AG20443 (cell line): ENCODE data around the gene TNFRSF6B.
A peak's percentile ranks its signal among the peaks of the same experiment; 100 is the strongest.
"Not testable (repeated sequence)": the region's sequence is repeated elsewhere in the genome, so short reads cannot be mapped to it uniquely, and the experiment has no call there.

Source experiments
- DNase-seq: peaks from one replicate; pipeline ENCODE4 v3.0.0; 2012; ENCODE audit warnings: low spot score, mixed read lengths

The TNFRSF6B gene

GRCh38 chr20:63662813-63663189 lies 33.7 kb upstream of the TNFRSF6B start:
- DNase-seq: no peak

- DNase-seq: no peak
Measured at GRCh38 chr20:63663332-63664066, 33.0 kb upstream of the TNFRSF6B start.

DNA sequence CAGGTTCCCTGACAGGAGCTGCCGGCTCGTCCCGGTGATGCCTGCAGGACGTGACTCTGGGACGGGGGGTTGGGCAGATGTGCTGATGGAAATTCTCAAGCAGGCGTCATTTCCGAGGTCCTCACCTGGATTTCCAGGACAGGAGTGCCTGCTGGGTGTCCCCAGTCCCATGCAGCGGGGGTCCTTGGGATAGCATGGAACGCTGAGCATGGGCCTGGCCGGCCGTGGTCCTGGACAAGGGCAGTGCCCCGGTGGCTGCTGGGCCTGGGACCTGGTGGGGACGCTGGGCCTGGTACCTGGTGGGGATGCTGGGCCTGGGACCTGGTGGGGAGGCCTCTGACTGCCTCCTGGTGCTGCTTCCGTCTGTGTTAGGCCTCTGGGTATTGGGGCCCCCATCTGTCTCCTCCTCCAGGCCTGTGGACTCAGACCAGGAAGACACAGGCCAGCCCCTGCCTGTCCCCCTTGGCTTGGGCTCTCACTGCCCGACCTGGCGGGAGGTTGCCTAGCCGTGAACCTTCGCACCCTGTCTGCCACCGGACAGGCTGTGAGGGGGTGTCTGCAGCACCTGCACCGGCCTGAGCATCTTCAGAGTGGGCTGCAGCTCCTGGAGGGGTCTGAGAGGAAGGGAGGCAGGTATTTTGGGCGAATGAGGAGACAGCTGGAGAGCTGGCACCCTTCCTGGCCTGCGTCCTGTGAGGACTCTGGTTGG lies 32.2 kb upstream of the TNFRSF6B start:
- no peak for DNase-seq

DNA sequence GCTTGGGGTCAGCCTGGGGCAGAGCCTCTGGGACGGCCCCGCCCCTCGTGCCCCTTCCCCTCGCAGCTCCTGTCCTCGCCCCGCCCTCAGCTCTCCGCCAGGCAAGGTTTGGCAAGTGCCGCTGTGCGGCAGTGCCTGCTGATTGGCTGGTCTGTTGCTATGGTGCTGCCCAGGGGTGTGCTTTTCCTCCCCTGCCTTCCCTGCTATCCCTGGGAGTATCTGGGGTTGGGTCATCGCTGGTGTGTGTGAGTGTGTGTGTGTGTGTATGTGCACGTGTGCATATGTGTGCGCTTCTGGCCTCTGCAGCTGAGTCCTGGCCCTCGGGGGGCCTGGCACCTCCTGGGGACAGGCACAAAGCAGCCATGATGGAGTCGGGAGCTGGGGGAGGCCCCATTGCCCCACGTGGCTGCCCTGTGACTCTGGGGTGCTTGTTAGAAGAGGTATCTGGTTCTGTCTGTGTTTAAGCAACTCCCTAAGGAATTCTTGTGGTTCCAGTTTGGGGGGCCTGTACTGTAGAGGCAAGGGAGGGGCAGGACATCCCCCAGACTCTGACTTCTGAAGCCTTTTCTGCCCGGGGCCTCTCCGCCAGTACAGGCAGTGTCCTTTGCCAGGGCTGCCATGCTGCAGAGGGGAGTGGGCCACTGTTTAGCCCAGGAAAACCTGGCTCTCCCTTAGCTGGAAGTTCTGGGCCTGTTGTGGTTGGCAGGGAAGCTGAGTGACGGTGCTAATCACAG lies 31.4 kb upstream of the TNFRSF6B start:
- no peak for DNase-seq

DNA sequence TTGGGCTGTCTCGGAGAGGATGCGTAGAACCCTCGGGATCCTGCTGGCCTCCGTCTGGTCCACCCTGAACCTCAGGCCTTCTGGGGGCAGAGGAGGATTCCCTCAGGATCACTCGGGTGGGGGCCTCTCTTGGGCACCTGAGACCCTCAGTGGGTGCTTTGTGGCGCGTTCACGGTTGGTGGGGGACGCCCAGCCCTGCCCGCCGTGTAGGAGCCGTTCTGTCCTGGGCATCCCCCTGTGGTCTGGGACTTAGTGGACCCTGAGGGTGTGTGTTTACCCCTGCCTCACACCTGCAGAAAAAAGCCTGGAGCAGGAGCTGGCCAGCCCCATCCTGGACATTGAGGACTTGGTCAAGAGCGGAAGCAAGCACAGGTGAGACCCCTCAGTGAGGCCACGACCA lies 30.7 kb upstream of the TNFRSF6B start:
- no peak for DNase-seq

DNA sequence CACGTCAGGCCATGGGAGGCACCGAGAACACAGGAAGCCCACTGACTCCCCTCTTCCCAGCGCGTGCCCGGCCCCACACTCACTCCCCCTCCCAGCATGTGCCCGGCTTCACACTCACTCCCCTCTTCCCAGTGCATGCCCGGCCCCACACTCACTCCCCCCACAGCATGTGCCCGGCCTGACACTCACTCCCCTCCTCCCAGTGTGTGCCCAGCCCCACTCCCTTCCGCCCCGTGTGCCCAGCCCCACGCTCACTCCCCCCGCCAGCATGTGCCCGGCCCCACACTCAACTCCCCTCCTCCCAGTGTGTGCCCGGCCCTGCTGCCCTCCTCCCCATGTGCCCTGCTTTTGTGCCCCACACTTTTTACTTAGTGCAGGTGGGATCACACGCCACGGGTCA lies 28.6 kb upstream of the TNFRSF6B start:
- DNase-seq: no peak

GRCh38 chr20:63668351-63668750 lies 28.1 kb upstream of the TNFRSF6B start:
- no peak for DNase-seq

- not testable (repeated sequence) for DNase-seq
Measured at GRCh38 chr20:63671695-63672094, 24.8 kb upstream of the TNFRSF6B start.

GRCh38 chr20:63672666-63673065 lies 23.8 kb upstream of the TNFRSF6B start:
- no peak for DNase-seq

DNA sequence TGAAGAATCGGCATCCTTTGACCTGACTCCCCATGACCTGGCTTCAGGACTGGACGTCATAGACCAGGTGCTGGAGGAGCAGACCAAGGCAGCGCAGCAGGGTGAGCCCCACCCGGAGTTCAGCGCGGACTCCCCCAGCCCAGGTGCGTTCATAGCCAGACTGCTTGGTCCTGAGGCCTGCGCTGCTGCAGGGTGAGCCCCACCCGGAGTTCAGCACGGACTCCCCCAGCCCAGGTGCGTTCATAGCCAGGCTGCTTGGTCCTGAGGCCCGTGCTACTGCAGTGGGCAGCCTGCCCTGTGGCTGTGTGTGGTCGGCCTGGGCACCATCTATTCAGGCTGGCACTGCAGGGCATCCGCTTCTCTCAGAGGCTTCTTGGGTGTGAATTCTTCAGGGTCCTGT lies 22.5 kb upstream of the TNFRSF6B start:
- DNase-seq: no peak

GRCh38 chr20:63675681-63676368 lies 20.6 kb upstream of the TNFRSF6B start:
- DNase-seq: no peak

GRCh38 chr20:63678071-63678470 lies 18.4 kb upstream of the TNFRSF6B start:
- no peak for DNase-seq

DNA sequence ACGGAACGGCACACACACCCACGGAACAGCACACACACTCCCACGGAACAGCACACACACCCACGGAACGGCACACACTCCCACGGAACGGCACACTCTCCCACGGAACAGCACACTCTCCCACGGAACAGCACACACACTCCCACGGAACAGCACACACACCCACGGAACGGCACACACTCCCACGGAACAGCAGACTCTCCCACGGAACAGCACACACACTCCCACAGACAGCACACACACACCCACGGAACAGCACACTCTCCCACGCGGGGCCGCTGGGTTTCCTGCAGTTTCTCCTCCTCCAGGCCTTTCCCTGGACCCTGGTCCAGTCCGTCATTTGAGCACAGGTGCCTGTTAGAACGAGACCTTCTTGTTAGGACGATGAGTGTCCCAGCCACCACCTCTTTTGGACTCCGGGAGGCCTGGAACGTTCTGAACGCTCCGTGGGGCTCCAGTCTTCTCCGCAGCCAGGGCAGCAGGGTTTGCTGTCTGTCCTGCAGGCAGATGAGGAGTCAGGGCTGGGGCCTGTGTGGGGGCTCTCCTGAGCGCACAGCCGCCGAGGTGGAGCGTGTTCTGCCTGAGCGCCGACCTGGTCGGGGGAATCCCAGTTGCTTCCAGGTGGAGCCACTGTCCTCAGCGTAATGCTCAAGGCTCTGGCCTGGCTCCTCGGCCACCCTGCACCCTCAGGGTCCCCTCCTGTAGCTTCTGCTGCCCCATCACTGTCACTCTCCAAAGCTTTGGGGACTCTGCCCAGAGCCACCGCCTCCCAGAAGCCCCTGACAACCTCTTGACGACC lies 17.6 kb upstream of the TNFRSF6B start:
- no peak for DNase-seq

DNA sequence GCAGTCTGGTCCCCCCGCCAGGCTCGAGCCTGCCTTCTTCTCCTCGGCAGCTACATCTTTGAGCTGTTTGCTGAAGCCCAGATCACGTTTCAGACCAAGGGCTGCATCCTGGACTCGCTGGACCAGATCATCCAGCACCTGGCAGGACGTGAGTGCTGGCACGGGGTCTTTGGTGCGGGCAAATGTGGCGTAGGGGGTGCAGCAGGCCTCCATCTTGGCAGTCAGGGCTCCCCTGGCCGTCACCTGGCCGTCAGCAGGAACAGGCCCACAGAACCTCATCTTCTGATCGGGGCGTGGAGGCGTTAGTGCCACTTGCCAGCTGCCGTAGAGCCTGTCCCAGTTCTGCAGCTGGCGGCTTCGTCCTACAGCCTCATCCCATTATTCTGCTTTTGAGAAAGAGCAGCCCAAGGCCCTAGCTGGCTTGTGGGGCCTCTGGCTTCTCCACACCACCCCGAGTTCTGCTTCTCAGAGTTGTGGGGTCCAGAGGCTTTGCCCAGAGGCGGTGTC lies 16.6 kb upstream of the TNFRSF6B start:
- no peak for DNase-seq

DNA sequence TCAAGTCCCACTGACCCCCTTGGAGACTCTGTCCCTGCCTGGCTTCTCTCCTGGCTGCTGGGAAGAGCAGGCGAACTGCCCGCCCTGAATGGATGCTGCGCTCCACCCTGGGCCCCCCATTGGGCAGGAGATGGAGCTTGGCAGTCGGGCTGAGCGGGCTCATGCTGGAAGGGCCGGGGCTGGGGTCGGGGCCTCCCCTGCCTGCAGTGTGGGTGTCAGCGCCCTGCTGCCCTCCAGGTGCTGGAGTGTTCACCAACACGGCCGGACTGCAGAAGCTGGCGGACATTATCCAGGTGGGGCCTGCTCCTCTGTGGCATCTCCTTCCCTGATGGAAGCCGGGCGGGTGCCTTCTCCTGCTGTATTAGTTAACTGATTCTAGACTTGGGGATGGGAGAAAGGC lies 16.0 kb upstream of the TNFRSF6B start:
- DNase-seq: no peak

DNA sequence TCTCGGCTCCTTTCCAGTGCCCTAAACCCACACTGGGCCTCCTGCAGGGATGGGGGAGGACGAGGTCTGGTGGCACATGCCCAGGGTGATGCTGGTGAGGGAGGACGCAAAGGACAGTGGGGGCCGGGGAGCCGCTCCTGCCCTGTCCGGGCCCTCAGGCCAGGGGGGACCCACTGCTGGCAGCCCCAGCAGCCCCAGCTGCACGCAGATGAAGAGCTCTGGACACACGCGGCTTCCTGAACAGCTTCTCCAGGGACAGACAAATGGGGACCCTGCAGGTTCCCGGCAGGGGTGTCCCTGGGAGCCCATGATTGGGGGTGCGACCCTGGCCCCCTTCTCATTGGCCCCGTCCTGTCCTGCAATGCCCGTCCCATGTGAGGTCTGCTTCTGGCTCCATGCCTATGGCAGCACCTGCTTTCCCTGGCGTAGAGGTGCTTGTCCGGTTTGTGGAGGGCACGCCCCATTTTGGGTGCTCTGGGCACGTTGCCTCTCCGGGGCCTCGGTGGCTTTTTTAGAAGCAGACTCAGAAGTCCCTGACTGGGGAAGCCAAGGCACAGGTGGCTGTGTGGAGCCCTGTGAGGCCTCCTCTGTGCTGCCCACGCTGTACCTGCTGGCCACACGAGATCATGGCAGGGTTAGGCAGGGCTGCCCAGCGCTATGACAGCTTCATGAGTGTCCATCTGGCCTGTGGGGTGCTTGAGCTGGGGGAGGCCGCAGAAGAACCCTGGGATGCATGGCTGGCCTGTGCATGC lies 15.4 kb upstream of the TNFRSF6B start:
- no peak for DNase-seq

DNA sequence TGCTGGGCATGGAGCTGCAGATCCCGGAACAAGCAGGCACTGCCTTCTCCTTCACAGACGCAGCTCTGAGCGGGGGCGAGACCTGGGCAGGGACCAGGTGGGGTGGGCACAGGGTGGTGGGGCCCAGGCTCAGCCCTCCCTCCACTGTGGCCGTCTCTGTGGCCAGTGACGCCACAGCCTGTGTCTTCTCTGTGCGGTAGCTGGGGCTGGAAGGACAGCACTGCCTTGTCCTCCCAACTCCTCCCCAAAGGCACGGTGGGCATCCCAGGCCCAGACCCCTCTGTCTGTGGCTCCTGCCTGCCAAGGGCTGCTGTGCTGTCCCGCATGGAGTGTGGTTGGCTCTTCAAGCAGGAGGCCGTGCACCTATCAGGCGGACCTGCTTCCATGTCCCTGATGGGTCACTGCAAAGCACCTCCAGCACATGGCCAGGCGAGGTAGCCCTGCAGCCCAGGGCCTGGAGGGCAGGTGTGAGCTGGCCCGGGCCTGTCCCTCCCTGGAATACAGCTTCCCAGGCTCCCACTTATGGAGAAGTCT lies 14.8 kb upstream of the TNFRSF6B start:
- DNase-seq: no peak

- peak; percentile 92 for DNase-seq
Measured at GRCh38 chr20:63682384-63683139, 13.9 kb upstream of the TNFRSF6B start.

DNA sequence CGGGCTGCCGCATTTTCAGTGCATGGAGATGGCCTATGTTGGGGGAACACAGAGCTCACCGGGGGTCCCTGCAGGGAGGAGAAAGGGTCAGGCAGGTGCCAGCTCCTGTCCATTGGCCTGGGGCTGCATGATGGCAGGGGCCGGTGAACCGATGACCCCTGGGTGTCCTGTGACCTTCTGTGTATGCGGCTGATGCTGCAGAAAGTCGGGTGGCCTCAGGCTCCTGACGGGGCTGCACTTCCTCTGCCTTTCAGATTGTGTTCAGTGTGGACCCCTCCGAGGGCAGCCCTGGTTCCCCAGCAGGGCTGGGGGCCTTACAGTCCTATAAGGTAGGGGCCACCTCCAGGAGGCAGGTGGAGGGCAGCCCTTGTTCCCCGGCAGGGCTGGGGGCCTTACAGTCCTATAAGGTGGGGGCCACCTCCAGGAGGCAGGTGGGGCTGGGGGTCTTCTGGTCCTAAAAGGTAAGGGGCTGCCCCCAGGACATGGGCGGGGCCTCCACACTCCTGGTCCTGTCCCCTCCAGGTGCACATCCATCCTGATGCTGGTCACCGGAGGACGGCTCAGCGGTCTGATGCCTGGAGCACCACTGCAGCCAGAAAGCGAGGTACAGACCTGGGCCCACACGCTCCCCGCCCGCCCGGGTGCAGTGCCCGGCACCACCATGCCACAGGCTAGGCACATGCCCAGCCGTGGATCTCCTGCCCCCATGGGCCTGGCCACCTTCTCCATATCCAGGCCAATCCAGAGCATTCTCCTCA lies 11.0 kb upstream of the TNFRSF6B start:
- no peak for DNase-seq
